ENCODE measurements around the gene PLPPR2. TPM values are rescaled to one million over a fixed set of nuclear protein-coding genes. Genes with fewer than 3 reads are reported as not detected.
"Not testable (repeated sequence)": the region's sequence is repeated elsewhere in the genome, so short reads cannot be mapped to it uniquely, and the experiment has no call there.

The PLPPR2 gene, protein sequence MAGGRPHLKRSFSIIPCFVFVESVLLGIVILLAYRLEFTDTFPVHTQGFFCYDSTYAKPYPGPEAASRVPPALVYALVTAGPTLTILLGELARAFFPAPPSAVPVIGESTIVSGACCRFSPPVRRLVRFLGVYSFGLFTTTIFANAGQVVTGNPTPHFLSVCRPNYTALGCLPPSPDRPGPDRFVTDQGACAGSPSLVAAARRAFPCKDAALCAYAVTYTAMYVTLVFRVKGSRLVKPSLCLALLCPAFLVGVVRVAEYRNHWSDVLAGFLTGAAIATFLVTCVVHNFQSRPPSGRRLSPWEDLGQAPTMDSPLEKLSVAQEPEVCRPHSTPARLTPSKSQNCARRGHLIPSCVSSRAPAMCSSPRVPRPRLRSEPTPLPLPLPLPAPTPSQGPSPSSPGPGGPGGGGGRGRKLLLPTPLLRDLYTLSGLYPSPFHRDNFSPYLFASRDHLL
- total RNA-seq = 1 to 10 TPM; 3.6 to 4.7 TPM

DNA sequence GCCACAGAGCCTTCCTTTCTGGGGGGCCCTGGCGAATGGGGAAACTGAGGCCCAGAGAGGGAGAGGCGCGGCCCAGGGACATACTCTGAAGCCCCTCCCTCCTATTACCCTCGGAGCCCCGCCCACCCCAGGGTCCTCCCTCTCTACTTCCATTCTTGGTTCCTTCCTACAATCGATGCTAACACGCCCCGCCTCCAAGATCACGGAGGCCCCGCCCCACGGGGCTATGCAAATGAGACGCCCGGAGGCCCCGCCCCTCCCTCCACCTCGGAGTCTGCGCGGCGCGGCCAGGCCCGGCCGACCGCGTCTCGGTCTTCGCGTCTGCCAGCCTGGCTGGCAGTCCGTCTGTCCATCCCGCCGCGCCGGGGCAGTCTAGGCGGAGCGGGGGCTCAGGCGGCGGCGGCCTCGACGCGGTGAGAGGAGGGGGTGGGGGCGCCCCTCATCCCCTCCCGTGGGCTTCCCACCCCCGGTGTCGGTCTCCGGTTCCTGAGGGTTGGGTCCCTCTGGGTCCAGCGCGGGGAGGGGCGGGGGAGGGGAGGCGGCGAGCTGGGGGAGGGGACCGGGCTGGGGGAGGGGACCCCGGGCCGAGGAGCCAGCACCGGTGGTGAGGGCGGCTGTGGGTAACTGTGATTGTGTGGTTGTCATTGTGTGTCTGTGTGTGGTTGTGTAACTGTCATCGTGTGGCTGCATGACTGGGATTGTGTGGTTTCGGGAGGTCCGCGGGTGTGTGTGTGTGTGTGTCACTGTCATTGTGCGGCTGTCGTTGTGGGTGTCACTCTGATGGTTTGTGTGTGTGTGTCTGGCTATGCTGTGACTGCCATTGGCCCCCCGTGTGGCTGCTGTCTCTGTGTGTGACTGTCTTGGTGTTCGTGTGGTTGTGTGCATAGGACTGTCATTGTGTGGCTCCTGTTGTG, at the start of gene PLPPR2:
Gene PLPPR2 (plus strand): TSS at position 273 of the 914 bp plus-strand sequence. CDS start 2,242 bp downstream, outside the sequence.
- POLR2A ChIA-PET = no interaction called here
- Mint-ChIP-seq H3K4me1 (ENCODE audit: low read depth) (peaks cover 12% of the 10 kb centered on the region), H3K36me3 (no peaks in the 10 kb centered on the region), H3K27me3 (no peaks in the 10 kb centered on the region), H3K9me3 (no peaks in the 10 kb centered on the region), H3K4me3 (peak within 1 kb of the TSS; percentile 58), H3K27ac (no peak within 1 kb of the TSS)
- intact Hi-C loops (cut with micrococcal nuclease) = loop anchor here (1.0 kb wide), 1 partner anchor 9 kb away; the partner anchor contains the start of genes CCDC159 and TMEM205
- CTCF ChIA-PET = no interaction called here
- peak; percentile 90 for DNase-seq

DNA sequence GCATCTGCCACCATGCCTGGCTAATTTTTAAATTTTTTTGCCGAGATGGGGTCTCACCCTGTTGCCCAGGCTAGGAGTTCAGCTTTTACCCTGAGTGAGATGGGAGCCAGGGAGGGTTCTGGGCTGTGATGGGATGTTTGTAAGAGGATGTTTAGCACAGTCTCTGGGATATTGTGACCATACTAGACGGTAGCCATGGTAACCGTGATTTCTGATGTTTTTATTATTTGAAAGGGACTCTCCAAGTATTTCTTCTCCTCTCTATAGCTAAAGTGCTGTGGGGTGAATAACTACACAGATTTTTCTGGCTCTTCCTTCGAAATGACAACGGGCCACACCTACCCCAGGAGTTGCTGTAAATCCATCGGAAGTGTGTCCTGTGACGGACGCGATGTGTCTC, 48.9 kb upstream of the PLPPR2 start:
- H3K27me3 Mint-ChIP-seq = peaks cover 7% of the 10 kb centered on the region
- POLR2A ChIA-PET = no interaction called here
- no peak overlapping the region for H3K4me3 Mint-ChIP-seq
- no peaks in the 10 kb centered on the region for H3K4me1 Mint-ChIP-seq (ENCODE audit: low read depth)
- no peak overlapping the region for H3K27ac Mint-ChIP-seq
- no peaks in the 10 kb centered on the region for H3K36me3 Mint-ChIP-seq
- no peak for DNase-seq
- intact Hi-C loops (cut with micrococcal nuclease) = no loop called here
- no peaks in the 10 kb centered on the region for H3K9me3 Mint-ChIP-seq
- CTCF ChIA-PET = no interaction called here

DNA sequence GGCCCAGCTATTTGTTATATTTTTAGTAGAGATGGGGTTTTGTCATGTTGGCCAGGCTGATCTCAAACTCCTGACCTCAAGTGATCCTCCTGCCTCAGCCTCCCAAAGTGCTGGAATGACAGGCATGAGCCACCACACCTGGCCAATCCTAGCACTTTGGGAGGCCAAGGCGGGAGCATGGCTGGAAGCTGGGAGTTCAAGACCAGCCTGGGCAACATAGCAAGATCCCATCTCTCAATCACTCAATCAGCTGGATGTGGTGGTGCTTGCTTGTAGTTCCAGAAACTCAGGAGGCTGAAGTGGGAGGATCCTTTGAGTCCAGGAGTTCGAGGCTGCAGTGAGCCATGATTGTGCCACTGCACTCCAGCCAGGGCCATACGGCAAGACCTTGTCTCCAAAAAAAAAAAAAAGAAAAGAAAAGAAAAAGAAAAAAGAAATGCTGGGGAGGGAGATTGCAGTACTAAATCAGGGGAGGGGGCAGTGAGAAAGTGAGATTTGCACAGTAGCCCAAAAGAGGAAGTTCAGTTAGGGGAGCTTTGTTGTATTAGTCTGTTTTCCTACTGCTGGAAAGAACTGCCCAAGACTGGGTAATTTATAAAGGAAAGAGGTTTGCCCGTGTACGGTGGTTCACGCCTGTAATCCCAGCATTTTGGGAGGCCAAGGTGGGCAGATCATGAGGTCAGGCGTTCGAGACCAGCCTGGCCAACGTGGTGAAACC, 34.8 kb upstream of the PLPPR2 start:
- H3K27me3 Mint-ChIP-seq; intact Hi-C loops (cut with micrococcal nuclease); H3K27ac Mint-ChIP-seq; H3K9me3 Mint-ChIP-seq; CTCF ChIA-PET; POLR2A ChIA-PET; H3K4me3 Mint-ChIP-seq; H3K36me3 Mint-ChIP-seq; DNase-seq: not testable (repeated sequence)
- peaks cover 13% of the 10 kb centered on the region for H3K4me1 Mint-ChIP-seq (ENCODE audit: low read depth)

DNA sequence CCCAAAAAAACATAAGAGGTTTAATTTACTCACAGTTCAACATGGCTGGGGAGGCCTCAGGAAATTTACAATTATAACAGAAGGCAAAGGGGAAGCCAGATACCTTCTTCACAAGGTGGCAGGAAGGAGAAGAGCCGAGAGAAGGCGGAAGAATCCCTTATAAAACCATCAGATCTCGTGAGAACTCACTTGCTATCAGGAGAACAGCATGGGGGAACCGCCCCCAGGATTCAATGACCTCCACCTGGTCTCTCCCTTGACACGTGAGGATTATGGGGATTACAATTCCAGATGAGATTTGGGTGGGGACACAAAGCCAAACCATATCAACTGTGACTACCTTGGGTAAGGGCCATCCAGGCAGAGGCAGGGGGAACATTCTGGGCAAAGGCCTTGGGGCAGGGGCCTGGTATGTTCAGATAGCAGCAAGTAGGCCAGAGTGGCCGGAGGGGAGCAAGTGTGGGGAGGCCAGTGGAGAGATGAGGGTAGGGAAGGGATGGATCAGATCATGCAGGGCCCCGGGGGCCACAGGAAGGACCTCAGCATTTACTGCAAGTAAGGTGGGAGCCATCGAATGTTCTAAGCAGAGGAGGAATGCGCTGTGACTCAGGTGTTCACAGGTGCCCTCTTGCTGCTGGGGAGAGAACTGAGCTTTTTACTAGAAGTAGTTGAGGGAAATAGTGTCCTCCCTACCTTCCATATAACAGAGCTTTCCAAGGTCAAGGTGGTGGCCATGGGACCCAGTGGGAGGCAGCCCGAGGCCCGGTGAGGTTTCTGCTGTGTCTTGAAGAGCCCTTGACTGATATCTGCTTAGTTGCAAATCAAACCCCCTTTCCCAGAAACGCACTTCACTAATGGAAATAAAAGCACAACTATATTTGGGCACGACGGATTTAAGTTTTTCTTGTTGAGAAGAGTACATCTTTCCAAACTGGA, 33.8 kb upstream of the PLPPR2 start:
- no peaks in the 10 kb centered on the region for H3K27me3 Mint-ChIP-seq
- H3K36me3 Mint-ChIP-seq = peaks cover 2% of the 10 kb centered on the region
- peaks cover 13% of the 10 kb centered on the region for H3K4me1 Mint-ChIP-seq (ENCODE audit: low read depth)
- DNase-seq = no peak
- H3K27ac Mint-ChIP-seq = no peak overlapping the region
- POLR2A ChIA-PET = interaction anchor here (0.6 to 1.4 kb wide), 2 partner anchors 11 to 16 kb away, joined by 4 read pairs; no protein-coding TSS in a partner anchor
- CTCF ChIA-PET = interaction anchor here (1.7 kb wide), 1 partner anchor 60 kb away, joined by 5 read pairs; no protein-coding TSS in a partner anchor
- no peaks in the 10 kb centered on the region for H3K9me3 Mint-ChIP-seq
- intact Hi-C loops (cut with micrococcal nuclease) = no loop called here
- no peak overlapping the region for H3K4me3 Mint-ChIP-seq

DNA sequence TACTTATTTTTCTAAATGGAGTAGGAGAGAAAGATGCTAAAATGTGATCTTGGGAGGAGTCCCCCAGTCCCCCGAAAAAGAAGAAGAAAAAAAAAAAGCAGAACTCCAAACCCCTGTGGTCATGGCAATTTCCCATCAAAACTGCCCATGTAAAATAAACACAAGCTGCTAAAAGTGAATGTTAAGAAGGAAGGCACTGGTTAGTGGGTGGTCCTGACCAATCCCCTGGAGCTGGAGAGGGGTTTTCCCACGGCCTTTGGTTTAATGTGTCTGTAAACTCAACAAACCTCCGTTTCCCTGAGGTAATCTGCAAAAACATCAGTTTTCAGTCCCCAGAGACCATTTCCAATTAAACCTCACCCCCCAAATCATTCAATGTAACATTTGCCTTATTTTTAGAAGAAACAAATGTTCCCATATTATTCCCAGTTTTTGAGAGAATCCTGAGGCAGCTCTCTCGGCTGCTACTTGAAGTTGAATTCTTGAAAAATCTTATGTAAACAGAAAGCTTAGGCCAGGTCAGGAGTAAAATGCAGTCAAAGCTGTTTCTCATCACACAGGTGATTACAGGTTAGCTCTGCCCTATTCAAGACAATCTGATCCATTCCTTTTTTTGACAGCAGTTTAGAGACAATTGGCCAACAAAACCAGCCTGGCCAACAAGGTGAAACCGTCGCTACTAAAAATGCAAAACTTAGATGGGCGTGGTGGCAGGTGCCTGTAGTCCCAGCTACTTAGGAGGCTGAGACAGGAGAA, 32.8 kb upstream of the PLPPR2 start:
- Mint-ChIP-seq H3K36me3 (peaks cover 2% of the 10 kb centered on the region), H3K27ac (no peak overlapping the region), H3K4me1 (ENCODE audit: low read depth) (peaks cover 13% of the 10 kb centered on the region), H3K4me3 (no peak overlapping the region), H3K27me3 (no peaks in the 10 kb centered on the region), H3K9me3 (no peaks in the 10 kb centered on the region)
- POLR2A ChIA-PET = interaction anchor here (1.4 kb wide), 1 partner anchor 17 kb away, joined by 4 read pairs; no protein-coding TSS in a partner anchor
- CTCF ChIA-PET = interaction anchor here (1.0 to 1.7 kb wide), 2 partner anchors 59 to 160 kb away, joined by 3 to 5 read pairs; no protein-coding TSS in a partner anchor
- intact Hi-C loops (cut with micrococcal nuclease) = no loop called here
- no peak for DNase-seq

DNA sequence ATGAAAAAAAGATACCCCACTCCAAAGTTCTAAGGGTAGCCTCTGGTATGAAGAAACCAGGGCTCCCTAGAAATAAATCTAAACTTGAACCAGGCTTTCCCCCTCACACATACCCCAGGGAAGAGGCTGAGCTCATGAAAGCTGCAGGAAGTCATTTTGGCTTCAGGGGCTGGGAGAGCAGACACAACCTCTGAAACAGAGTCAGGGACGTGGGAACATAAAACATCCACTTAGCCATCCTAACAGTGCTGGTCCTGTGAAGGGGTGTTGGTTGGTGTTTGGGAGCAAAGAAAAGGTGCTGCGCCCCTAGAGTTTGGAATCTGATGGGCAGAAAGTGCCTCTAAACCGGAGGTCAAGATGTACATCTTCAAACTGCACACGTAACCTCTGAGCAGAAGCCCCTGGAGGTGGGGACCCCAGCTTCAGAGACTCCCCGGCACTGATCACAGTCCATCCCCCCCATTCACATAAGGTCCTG, 31.6 kb upstream of the PLPPR2 start:
- H3K4me3 Mint-ChIP-seq = peak overlapping the region; percentile 54
- no peaks in the 10 kb centered on the region for H3K9me3 Mint-ChIP-seq
- intact Hi-C loops (cut with micrococcal nuclease) = no loop called here
- ChIA-PET POLR2A (interaction anchor here (1.0 kb wide), 1 partner anchor 23 kb away, joined by 3 read pairs; the partner anchor contains the start of genes CCDC159 and TMEM205), CTCF (interaction anchor here (1.2 to 1.7 kb wide), 2 partner anchors 58 to 80 kb away, joined by 3 to 5 read pairs; no protein-coding TSS in a partner anchor)
- DNase-seq = no peak
- peaks cover 13% of the 10 kb centered on the region for H3K4me1 Mint-ChIP-seq (ENCODE audit: low read depth)
- H3K36me3 Mint-ChIP-seq = peaks cover 2% of the 10 kb centered on the region
- peak overlapping the region; percentile 86 for H3K27ac Mint-ChIP-seq
- no peaks in the 10 kb centered on the region for H3K27me3 Mint-ChIP-seq

DNA sequence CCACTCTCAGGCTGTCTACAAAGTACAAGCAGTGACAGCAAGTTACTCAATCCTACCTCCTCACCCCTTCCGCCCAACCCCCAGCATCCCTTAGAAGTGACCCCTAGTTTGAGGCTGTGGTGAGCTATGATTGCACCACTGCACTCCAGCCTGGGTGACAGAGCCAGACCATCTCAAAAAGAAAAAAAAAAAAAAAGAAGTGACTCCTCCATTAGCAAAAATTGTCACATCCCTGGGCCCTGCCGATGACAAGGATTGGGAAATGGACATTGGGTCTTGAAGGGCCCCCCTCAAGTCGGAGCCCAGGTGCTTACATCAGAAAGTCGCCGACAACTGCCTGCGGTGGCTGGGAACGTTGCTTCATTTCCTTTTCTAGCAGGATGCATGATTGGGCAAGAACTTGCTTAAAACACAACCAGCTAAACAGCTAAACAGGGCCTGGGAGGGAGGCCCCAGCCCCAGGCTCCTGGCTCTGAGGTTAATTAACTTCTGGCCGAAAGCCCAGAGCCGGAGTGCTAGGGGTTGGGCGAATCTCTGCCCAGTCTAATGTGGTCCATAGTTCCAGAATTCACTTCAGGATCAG, 31.1 kb upstream of the PLPPR2 start:
- Mint-ChIP-seq H3K27me3 (no peaks in the 10 kb centered on the region), H3K4me3 (peak overlapping the region; percentile 54), H3K36me3 (peaks cover 2% of the 10 kb centered on the region), H3K9me3 (no peaks in the 10 kb centered on the region), H3K4me1 (ENCODE audit: low read depth) (peaks cover 13% of the 10 kb centered on the region), H3K27ac (peak overlapping the region; percentile 86)
- intact Hi-C loops (cut with micrococcal nuclease) = no loop called here
- DNase-seq = peak; percentile 73
- CTCF ChIA-PET = interaction anchor here (1.0 to 1.2 kb wide), 2 partner anchors 57 to 80 kb away, joined by 3 read pairs; no protein-coding TSS in a partner anchor
- POLR2A ChIA-PET = interaction anchor here (0.6 to 1.0 kb wide), 2 partner anchors 22 to 30 kb away, joined by 3 to 5 read pairs; partner anchors contain the start of genes CCDC159 and TMEM205

DNA sequence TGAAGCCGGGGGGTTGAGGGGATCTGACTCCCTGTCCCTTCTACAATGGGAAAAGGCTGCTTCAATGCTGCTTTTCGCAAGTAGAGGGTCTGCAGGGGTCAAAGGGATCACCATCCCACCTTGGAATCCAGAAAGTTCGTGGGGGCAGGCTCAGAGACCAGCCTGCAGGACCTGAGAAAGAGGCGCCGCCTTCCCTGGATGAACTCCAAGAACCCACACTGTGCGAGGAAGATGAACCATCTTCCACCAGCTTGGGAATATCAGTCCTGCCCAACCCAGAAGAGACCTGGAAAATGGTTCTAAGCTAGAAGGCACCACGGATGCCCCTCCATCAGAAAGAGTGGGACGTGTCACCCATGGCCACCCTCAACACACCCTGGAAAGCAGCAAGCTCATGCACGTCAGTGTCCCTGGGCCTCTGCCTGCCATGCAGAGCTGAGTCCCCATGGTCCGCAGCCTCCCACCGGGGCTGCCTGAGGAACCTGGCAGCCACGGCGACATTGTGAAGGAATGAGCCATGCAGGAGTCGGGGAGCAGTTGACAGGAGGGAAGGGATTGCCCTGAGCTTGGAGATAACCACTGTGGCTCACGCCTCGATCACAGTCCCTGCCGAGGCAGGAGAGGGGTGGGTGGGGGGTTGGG, 30.4 kb upstream of the PLPPR2 start:
- peak overlapping the region; percentile 86 for H3K27ac Mint-ChIP-seq
- DNase-seq = no peak
- ChIA-PET POLR2A (interaction anchor here (0.6 kb wide), 1 partner anchor 31 kb away, joined by 5 read pairs; no protein-coding TSS in a partner anchor), CTCF (interaction anchor here (1.0 to 1.2 kb wide), 2 partner anchors 56 to 81 kb away, joined by 3 read pairs; no protein-coding TSS in a partner anchor)
- intact Hi-C loops (cut with micrococcal nuclease) = no loop called here
- H3K4me1 Mint-ChIP-seq (ENCODE audit: low read depth) = peaks cover 13% of the 10 kb centered on the region
- H3K9me3 Mint-ChIP-seq = no peaks in the 10 kb centered on the region
- no peak overlapping the region for H3K4me3 Mint-ChIP-seq
- peaks cover 2% of the 10 kb centered on the region for H3K36me3 Mint-ChIP-seq
- no peaks in the 10 kb centered on the region for H3K27me3 Mint-ChIP-seq

DNA sequence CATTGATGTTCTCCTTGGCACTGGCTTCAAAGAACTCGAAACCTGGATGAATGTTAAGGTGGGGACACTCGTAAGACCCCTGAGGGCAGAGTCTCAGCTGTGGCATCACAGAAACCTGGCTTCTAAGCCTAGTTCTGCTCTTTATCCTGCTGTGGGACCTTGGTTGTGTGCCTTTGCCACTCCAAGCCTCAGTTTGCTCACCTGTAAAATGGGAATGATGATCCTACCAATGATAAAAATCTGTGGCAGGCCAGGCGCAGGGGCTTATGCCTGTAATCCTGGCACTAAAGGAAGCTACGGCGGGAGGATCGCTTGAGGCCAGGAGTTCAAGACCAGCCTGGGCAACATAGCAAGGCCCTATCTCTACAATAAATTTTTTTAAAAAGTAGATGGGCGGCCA, 29.7 kb upstream of the PLPPR2 start:
- Mint-ChIP-seq H3K27me3 (no peaks in the 10 kb centered on the region), H3K36me3 (peaks cover 5% of the 10 kb centered on the region), H3K4me1 (ENCODE audit: low read depth) (peaks cover 13% of the 10 kb centered on the region), H3K9me3 (no peaks in the 10 kb centered on the region), H3K4me3 (no peak overlapping the region), H3K27ac (no peak overlapping the region)
- ChIA-PET POLR2A (no interaction called here), CTCF (interaction anchor here (1.0 kb wide), 1 partner anchor 55 kb away, joined by 3 read pairs; no protein-coding TSS in a partner anchor)
- intact Hi-C loops (cut with micrococcal nuclease) = no loop called here
- DNase-seq = no peak

Data from activated CD4-positive, alpha-beta memory T cell treated with anti-CD3 and anti-CD28 coated beads for 36 hours (primary cell).